Ectodermal cell (in vitro differentiated cells): ENCODE data around the gene IRF3.

ENCODE experiments used
- H3K27ac ChIP-seq: 2 replicates; pipeline ENCODE4 v1.7.0; 2013; ENCODE audit warnings: mild to moderate bottlenecking, low read depth, low read length; ENCODE audit not compliant: insufficient read depth, poor library complexity, severe bottlenecking
- H3K27me3 ChIP-seq: 2 replicates; pipeline ENCODE4 v1.7.0; 2013; ENCODE audit warnings: mild to moderate bottlenecking, low read length; ENCODE audit not compliant: insufficient read depth, control insufficient read depth, poor library complexity, severe bottlenecking
- H3K36me3 ChIP-seq: one replicate; pipeline ENCODE4 v1.7.0; 2013; ENCODE audit warnings: low read length; ENCODE audit not compliant: control insufficient read depth, insufficient read depth
- H3K4me1 ChIP-seq: one replicate; pipeline ENCODE4 v1.7.0; 2013; ENCODE audit warnings: low read length; ENCODE audit not compliant: control insufficient read depth, insufficient read depth
- H3K4me3 ChIP-seq: 2 replicates; pipeline ENCODE4 v1.7.0; 2013; ENCODE audit warnings: low read depth, low read length, control low read depth; ENCODE audit not compliant: insufficient read depth
- H3K9me3 ChIP-seq: 2 replicates; pipeline ENCODE4 v1.7.0; 2013; ENCODE audit warnings: mild to moderate bottlenecking, low read length, moderate library complexity; ENCODE audit not compliant: control insufficient read depth
- WGBS, 2 experiments: methylation state at CpG; one replicate each; pipeline ENCODE4 v1.1.7; 2013; ENCODE audit warnings: missing lambda C conversion rate in 2 of 2; 5-methylcytosine and 5-hydroxymethylcytosine counted together

Gene IRF3

GRCh38 chr19:49656456-49657109 is 9.1 kb downstream of the IRF3 start:
- no peaks in the 10 kb centered on the region for H3K9me3 ChIP-seq
- H3K4me1 ChIP-seq: no peaks in the 10 kb centered on the region
- no peak overlapping the region for H3K27ac ChIP-seq
- peaks cover 62% of the 10 kb centered on the region for H3K36me3 ChIP-seq
- no peaks in the 10 kb centered on the region for H3K27me3 ChIP-seq
- WGBS, 2 experiments: 83 to 84% methylated on average over 17 of the region's 17 CpGs
- no peak overlapping the region for H3K4me3 ChIP-seq

- no peaks in the 10 kb centered on the region for H3K9me3 ChIP-seq
- 93% methylated on average over 23 of the region's 23 CpGs for WGBS, 2 experiments
Observed at GRCh38 chr19:49655570-49656455, 9.8 kb downstream of the IRF3 start.

DNA sequence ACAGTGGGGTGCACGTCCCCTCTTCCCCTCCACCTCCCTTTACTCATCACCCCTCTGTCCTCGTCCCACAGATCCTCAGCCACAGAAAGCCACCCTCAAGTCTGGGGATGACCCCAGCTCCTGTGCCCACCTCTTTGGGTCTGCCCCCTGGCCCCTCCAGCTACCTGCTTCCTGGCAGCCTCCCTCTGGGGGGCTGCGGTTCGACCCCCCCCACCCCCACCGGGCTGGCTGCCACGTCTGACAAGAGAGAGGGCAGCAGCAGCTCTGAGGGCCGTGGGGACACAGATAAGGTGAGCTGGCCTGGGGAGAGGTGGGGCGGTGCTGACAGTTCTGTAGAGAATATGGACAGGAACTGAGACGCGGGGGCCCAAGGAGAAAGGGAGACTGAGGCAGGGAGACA is 11.1 kb downstream of the IRF3 start:
- WGBS, 2 experiments: 95 to 97% methylated on average over 10 of the region's 10 CpGs

More at GRCh38 chr19:49655570-49656455, 9.8 kb downstream of the IRF3 start:
- H3K27me3 ChIP-seq: no peaks in the 10 kb centered on the region
- no peaks in the 10 kb centered on the region for H3K4me1 ChIP-seq
- peaks cover 62% of the 10 kb centered on the region for H3K36me3 ChIP-seq
- no peak overlapping the region for H3K4me3 ChIP-seq
- H3K27ac ChIP-seq: no peak overlapping the region

DNA sequence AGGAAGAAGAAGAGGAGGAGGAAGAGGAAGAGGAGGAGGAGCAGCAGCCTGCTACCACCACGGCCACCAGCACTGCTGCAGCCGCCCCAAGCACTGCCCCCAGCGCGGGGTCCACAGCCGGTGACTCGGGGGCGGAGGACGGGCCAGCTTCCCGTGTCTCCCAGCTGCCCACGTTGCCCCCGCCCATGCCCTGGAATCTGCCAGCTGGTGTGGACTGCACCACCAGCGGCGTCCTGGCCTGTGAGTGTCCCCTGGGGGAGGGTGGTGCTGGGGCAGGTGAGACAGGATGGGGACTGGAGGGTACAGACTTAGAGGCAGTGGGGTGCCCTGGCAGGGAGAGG is 12.2 kb downstream of the IRF3 start:
- H3K4me1 ChIP-seq: no peaks in the 10 kb centered on the region
- no peak overlapping the region for H3K4me3 ChIP-seq
- H3K27me3 ChIP-seq: no peaks in the 10 kb centered on the region
- H3K9me3 ChIP-seq: no peaks in the 10 kb centered on the region
- WGBS, 2 experiments: 94 to 96% methylated on average over 13 of the region's 13 CpGs
- peaks cover 45% of the 10 kb centered on the region for H3K36me3 ChIP-seq
- no peak overlapping the region for H3K27ac ChIP-seq

More for the DNA sequence above, 11.1 kb downstream of the IRF3 start:
- Histone ChIP-seq H3K4me3 (no peak overlapping the region), H3K9me3 (no peaks in the 10 kb centered on the region), H3K36me3 (peaks cover 56% of the 10 kb centered on the region), H3K4me1 (no peaks in the 10 kb centered on the region), H3K27ac (no peak overlapping the region), H3K27me3 (no peaks in the 10 kb centered on the region)

DNA sequence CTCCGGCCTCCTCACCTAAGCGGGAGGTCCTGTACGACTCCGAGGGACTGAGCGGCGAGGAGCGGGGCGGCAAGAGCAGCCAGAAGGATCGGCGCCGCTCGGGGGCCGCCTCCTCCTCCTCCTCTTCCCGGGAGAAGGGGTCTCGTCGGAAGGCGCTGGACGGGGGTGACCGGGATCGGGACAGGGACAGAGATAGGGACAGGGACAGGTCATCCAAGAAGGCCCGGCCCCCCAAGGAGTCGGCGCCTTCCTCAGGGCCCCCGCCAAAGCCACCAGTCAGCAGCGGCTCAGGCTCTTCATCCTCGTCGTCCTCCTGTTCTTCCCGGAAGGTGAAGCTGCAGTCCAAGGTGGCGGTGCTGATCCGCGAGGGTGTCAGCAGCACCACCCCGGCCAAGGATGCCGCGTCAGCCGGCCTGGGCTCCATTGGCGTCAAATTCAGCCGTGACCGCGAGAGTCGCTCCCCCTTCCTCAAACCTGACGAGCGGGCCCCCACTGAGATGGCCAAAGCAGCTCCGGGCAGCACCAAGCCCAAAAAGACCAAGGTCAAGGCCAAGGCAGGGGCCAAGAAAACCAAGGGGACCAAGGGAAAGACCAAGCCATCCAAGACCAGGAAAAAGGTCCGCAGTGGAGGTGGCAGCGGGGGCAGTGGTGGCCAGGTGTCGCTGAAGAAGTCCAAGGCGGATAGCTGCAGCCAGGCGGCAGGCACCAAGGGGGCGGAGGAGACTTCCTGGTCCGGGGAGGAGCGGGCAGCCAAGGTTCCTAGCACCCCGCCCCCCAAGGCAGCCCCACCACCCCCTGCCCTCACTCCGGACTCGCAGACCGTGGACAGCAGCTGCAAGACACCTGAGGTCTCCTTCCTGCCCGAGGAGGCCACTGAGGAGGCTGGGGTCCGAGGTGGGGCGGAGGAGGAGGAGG is 12.8 kb downstream of the IRF3 start:
- no peaks in the 10 kb centered on the region for H3K9me3 ChIP-seq
- H3K27me3 ChIP-seq: no peaks in the 10 kb centered on the region
- 96% methylated on average over 58 of the region's 58 CpGs for WGBS, 2 experiments
- H3K4me3 ChIP-seq: no peak overlapping the region
- H3K27ac ChIP-seq: no peak overlapping the region
- H3K4me1 ChIP-seq: no peaks in the 10 kb centered on the region
- H3K36me3 ChIP-seq: peaks cover 40% of the 10 kb centered on the region

DNA sequence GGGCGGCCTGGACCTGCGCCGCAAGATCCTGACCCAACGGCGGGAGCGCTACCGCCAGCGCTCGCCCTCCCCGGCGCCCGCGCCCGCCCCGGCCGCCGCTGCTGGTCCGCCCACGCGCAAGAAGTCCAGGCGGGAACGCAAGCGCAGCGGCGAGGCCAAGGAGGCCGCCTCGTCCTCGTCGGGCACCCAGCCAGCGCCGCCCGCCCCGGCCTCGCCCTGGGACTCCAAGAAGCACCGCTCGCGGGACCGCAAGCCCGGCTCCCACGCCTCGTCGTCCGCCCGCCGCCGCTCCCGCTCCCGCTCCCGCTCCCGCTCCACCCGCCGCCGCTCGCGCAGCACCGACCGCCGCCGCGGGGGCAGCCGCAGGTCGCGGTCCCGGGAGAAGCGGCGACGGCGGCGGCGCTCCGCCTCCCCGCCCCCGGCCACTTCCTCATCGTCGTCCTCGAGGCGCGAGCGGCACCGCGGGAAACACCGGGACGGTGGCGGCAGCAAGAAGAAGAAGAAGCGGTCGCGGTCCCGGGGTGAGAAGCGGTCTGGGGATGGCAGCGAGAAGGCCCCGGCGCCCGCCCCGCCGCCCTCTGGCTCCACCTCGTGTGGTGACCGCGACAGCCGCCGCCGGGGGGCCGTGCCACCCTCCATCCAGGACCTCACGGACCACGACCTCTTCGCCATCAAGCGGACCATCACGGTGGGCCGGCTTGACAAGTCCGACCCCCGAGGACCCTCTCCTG is 13.7 kb downstream of the IRF3 start:
- peaks cover 47% of the 10 kb centered on the region for H3K36me3 ChIP-seq
- WGBS, 2 experiments: 96% methylated on average over 110 of the region's 110 CpGs

GRCh38 chr19:49651029-49651819 is 14.4 kb downstream of the IRF3 start:
- Histone ChIP-seq H3K36me3 (peaks cover 53% of the 10 kb centered on the region), H3K27me3 (no peaks in the 10 kb centered on the region)
- WGBS, 2 experiments: 97% methylated on average over 72 of the region's 72 CpGs

More for the DNA sequence above, 13.7 kb downstream of the IRF3 start:
- H3K4me3 ChIP-seq: no peak overlapping the region
- no peaks in the 10 kb centered on the region for H3K4me1 ChIP-seq
- no peak overlapping the region for H3K27ac ChIP-seq
- no peaks in the 10 kb centered on the region for H3K27me3 ChIP-seq
- H3K9me3 ChIP-seq: no peaks in the 10 kb centered on the region

DNA sequence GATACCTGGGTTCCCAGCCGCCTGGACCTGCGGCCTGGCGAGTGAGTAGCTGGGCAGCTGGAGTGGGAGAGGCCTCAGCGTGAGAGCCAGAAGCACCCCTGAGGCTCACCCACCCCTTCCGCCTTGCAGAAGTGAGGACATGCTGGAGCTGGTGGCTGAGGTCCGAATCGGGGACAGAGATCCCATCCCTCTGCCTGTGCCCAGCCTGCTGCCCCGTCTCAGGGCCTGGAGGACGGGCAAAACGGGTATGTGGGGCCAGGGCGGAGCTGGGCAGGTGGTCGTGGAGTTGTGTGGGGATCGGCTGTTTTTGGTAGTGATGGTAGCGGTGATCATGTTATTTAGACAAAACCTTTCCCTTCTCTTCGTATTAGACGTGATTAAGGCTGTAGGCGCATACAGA is 19.1 kb downstream of the IRF3 start:
- peaks cover 28% of the 10 kb centered on the region for H3K36me3 ChIP-seq
- no peak overlapping the region for H3K27ac ChIP-seq
- H3K4me3 ChIP-seq: no peak overlapping the region
- H3K27me3 ChIP-seq: no peaks in the 10 kb centered on the region
- H3K4me1 ChIP-seq: peaks cover 5% of the 10 kb centered on the region
- H3K9me3 ChIP-seq: no peaks in the 10 kb centered on the region
- 95 to 96% methylated on average over 17 of the region's 17 CpGs for WGBS, 2 experiments

More at GRCh38 chr19:49651029-49651819, 14.4 kb downstream of the IRF3 start:
- Histone ChIP-seq H3K4me3 (no peak overlapping the region), H3K9me3 (no peaks in the 10 kb centered on the region), H3K4me1 (no peaks in the 10 kb centered on the region), H3K27ac (no peak overlapping the region)

GRCh38 chr19:49645995-49646394 is 19.7 kb downstream of the IRF3 start:
- H3K36me3 ChIP-seq: peaks cover 28% of the 10 kb centered on the region
- peaks cover 5% of the 10 kb centered on the region for H3K4me1 ChIP-seq
- H3K27me3 ChIP-seq: no peaks in the 10 kb centered on the region
- no peak overlapping the region for H3K27ac ChIP-seq
- 96 to 97% methylated on average over 13 of the region's 13 CpGs for WGBS, 2 experiments
- no peaks in the 10 kb centered on the region for H3K9me3 ChIP-seq
- H3K4me3 ChIP-seq: no peak overlapping the region
